Endothelial cell (in vitro differentiated cells): ENCODE results near the gene SLC38A8. TPM values are rescaled to one million over a fixed set of nuclear protein-coding genes. Genes with fewer than 3 reads are reported as not detected.

Source experiments
- DNase-seq: peaks from one replicate; pipeline ENCODE4 v3.0.0; 2021; ENCODE audit warnings: low spot score
- H3K27ac Mint-ChIP-seq: one replicate; pipeline ENCODE4 v1.8.0; 2021; ENCODE audit warnings: mixed read lengths, inconsistent platforms; ENCODE audit not compliant: unreplicated experiment
- H3K27me3 Mint-ChIP-seq: one replicate; pipeline ENCODE4 v1.8.0; 2021; ENCODE audit warnings: mild to moderate bottlenecking, moderate library complexity, mixed read lengths, inconsistent platforms; ENCODE audit not compliant: unreplicated experiment
- H3K36me3 Mint-ChIP-seq: one replicate; pipeline ENCODE4 v1.8.0; 2021; ENCODE audit warnings: mild to moderate bottlenecking, low read depth, mixed read lengths, inconsistent platforms; ENCODE audit not compliant: unreplicated experiment
- H3K4me1 Mint-ChIP-seq: one replicate; pipeline ENCODE4 v1.8.0; 2021; ENCODE audit warnings: mild to moderate bottlenecking, mixed read lengths, inconsistent platforms; ENCODE audit not compliant: unreplicated experiment
- H3K4me3 Mint-ChIP-seq: one replicate; pipeline ENCODE4 v1.8.0; 2021; ENCODE audit warnings: mild to moderate bottlenecking, mixed read lengths, inconsistent platforms; ENCODE audit not compliant: unreplicated experiment
- H3K9me3 Mint-ChIP-seq: one replicate; pipeline ENCODE4 v1.8.0; 2021; ENCODE audit warnings: mixed read lengths, inconsistent platforms; ENCODE audit not compliant: unreplicated experiment
- total RNA-seq: library from RNA; stranded (reverse); fragmentation: NEBNext Ultra II Directional; extraction: Animal tissue kit (Norgen Biotek cat#: 25700); gene quantifications from one replicate; pipeline ENCODE4 v1.2.1, GENCODE V29; 2021; ENCODE audit not compliant: unreplicated experiment
- TF ChIP-seq, protein P1 (sequence below): fragments of 200-600 bp; sonication (generic); IDR thresholded peaks from one replicate; pipeline ENCODE4 v1.5.0; 2021; ENCODE audit warnings: antibody characterized with exemption; ENCODE audit not compliant: unreplicated experiment

SLC38A8 gene
- total RNA-seq, 1 donor from 2014 or later = not detected

DNA sequence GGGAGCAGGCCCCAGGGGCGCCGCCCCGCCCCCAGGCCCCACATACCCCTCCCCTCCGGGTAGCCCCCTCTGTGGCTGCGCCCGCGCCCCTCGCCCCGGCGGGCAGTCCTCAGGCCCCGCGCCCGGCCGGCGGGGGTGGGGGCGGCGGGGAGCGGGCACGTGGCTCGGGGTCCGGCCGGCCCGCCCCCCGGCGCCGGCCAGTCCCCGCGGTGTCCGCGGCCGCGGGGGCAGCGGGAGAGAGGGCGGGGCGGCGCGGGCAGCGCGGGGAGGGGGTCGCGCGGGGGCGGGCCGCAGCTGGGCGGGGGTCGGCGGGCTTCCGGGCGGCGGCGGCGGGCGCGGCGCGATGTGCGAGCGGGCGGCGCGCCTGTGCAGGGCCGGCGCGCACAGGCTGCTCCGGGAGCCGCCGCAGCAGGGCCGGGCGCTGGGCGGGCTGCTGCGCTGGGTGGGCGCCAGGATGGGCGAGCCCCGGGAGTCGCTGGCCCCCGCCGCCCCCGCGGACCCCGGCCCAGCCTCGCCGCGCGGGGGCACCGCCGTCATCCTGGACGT, 74.2 kb downstream of the SLC38A8 start:
- H3K4me3 Mint-ChIP-seq = no peak overlapping the region
- no peaks in the 10 kb centered on the region for H3K9me3 Mint-ChIP-seq

DNA sequence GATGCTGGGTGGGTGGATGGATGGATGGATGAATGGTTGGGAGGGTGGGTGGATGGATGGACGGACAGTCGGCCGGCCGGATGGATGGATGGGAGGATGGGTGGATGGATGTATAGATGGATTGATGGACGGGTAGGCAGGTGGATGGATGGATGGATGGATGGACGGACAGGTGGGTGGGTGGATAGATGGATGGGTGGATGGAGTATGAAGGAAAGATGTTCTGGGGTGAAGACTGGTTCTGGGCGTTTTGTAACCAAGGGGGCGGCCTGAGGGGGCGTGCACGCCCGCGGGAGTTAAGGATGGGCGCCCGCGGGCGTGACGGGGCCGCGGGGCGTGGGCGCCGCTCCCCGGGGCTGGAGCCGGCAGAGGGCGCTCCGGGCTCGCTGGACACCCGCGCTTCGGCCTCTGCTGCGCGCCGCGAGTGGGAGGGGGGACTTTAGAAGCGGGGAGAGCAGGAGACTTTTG, 74.7 kb downstream of the SLC38A8 start, which contains the start of gene NECAB2:
TSS of gene NECAB2 (plus strand) at position 407 of the 468 bp plus-strand sequence. CDS start 405 bp downstream, outside the sequence.
- TF ChIP-seq, protein P1, sequence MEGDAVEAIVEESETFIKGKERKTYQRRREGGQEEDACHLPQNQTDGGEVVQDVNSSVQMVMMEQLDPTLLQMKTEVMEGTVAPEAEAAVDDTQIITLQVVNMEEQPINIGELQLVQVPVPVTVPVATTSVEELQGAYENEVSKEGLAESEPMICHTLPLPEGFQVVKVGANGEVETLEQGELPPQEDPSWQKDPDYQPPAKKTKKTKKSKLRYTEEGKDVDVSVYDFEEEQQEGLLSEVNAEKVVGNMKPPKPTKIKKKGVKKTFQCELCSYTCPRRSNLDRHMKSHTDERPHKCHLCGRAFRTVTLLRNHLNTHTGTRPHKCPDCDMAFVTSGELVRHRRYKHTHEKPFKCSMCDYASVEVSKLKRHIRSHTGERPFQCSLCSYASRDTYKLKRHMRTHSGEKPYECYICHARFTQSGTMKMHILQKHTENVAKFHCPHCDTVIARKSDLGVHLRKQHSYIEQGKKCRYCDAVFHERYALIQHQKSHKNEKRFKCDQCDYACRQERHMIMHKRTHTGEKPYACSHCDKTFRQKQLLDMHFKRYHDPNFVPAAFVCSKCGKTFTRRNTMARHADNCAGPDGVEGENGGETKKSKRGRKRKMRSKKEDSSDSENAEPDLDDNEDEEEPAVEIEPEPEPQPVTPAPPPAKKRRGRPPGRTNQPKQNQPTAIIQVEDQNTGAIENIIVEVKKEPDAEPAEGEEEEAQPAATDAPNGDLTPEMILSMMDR = peak; percentile 45
- peaks cover 20% of the 10 kb centered on the region for H3K27me3 Mint-ChIP-seq
- no peaks in the 10 kb centered on the region for H3K36me3 Mint-ChIP-seq
- DNase-seq = peak; percentile 66
- H3K9me3 Mint-ChIP-seq = no peaks in the 10 kb centered on the region
- peaks cover 3% of the 10 kb centered on the region for H3K4me1 Mint-ChIP-seq
- peak within 1 kb of the TSS; percentile 89 for H3K4me3 Mint-ChIP-seq
- no peak within 1 kb of the TSS for H3K27ac Mint-ChIP-seq

More for the DNA sequence above, 74.2 kb downstream of the SLC38A8 start:
- H3K27ac Mint-ChIP-seq = no peak overlapping the region
- peaks cover 20% of the 10 kb centered on the region for H3K27me3 Mint-ChIP-seq
- TF ChIP-seq, protein P1 = no peak
- no peak for DNase-seq
- no peaks in the 10 kb centered on the region for H3K36me3 Mint-ChIP-seq
- H3K4me1 Mint-ChIP-seq = peaks cover 3% of the 10 kb centered on the region

DNA sequence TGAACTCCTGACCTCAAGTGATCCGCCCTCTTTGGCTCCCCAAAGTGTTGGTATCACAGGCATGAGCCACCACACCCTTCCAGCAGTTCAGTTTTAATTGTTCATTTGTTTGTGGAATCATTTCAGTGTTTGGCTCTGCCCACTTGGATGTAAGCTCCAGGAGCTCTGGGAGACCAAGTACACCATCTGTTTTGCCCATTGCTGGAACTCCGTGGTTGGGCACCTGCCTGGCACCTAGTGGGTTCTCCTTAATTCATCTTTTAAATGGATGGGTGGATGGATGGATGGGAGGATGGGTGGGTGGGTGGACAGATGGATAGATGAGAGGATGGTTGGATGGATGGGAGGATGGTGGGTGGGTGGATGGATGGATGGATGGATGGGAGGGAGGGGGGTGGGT, 75.5 kb downstream of the SLC38A8 start:
- H3K4me3 Mint-ChIP-seq = no peak overlapping the region
- no peaks in the 10 kb centered on the region for H3K36me3 Mint-ChIP-seq
- peaks cover 20% of the 10 kb centered on the region for H3K27me3 Mint-ChIP-seq
- H3K4me1 Mint-ChIP-seq = peaks cover 3% of the 10 kb centered on the region
- TF ChIP-seq, protein P1 = no peak
- H3K9me3 Mint-ChIP-seq = no peaks in the 10 kb centered on the region
- no peak for DNase-seq
- no peak overlapping the region for H3K27ac Mint-ChIP-seq

DNA sequence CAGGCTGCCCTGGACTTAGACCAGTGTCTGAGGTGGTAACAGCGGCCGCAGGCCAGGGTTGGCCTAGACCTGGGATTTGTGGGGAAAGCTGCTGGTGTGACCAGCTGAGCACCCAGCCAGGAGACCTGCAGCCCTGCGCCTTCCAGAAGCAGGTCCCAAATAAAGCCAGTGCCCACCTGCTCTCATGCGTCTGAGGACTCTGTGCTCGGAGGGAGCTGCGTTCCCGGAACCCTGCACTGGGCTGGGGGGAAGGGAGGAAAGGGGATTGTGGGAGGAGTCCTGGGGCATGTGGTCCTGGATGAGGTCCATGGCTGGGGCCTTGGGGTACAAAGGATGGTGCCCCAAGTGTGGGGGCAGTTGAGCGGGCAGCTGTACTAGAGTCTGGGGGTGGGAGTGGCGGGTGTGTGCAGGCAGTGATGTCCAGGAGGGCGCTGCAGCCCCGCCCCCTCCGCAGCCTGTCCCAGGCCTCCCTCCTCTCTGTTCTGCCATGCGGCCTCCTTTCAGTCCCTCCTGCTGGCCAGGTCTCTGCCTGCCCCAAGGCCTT, 76.4 kb downstream of the SLC38A8 start:
- H3K27ac Mint-ChIP-seq = no peak overlapping the region
- peaks cover 3% of the 10 kb centered on the region for H3K4me1 Mint-ChIP-seq
- TF ChIP-seq, protein P1 = no peak
- H3K9me3 Mint-ChIP-seq = no peaks in the 10 kb centered on the region
- H3K27me3 Mint-ChIP-seq = peaks cover 14% of the 10 kb centered on the region
- no peaks in the 10 kb centered on the region for H3K36me3 Mint-ChIP-seq
- no peak overlapping the region for H3K4me3 Mint-ChIP-seq
- DNase-seq = no peak

DNA sequence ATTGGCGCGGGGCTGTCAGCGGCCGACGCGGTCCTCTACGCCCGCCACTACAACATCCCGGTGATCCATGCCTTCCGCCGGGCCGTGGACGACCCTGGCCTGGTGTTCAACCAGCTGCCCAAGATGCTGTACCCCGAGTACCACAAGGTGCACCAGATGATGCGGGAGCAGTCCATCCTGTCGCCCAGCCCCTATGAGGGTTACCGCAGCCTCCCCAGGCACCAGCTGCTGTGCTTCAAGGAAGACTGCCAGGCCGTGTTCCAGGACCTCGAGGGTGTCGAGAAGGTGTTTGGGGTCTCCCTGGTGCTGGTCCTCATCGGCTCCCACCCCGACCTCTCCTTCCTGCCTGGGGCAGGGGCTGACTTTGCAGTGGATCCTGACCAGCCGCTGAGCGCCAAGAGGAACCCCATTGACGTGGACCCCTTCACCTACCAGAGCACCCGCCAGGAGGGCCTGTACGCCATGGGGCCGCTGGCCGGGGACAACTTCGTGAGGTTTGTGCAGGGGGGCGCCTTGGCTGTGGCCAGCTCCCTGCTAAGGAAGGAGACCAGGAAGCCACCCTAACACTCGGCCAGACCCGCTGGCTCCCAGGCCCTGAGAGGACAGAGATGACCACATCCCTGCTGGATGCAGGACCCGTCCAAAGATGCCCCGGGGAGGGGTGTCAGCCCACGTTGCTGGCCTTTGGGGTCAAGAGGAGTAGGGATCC, 77.0 kb downstream of the SLC38A8 start:
- Mint-ChIP-seq H3K36me3 (no peaks in the 10 kb centered on the region), H3K4me3 (no peak overlapping the region), H3K27ac (no peak overlapping the region), H3K4me1 (peaks cover 3% of the 10 kb centered on the region), H3K9me3 (no peaks in the 10 kb centered on the region), H3K27me3 (peaks cover 16% of the 10 kb centered on the region)
- DNase-seq = no peak
- TF ChIP-seq, protein P1 = no peak
